PC-3 (cell line): Measurements from ENCODE around the gene MCHR1. TPM values are rescaled to one million over a fixed set of nuclear protein-coding genes. Genes with fewer than 3 reads are reported as not detected.

Experiments used
- ATAC-seq: fragments of 200-7000 bp; cut with Tn5 transposase; 2 replicates; pipeline ENCODE4 v1.9.1; 2020; ENCODE audit warnings: mild to moderate bottlenecking, moderate library complexity
- BruUV-seq: library from RNA; stranded (reverse); fragments of 400-500 nt; replicated peaks from 2 replicates; lab custom pipeline; 2021; lab: Mats Ljungman, UMichigan
- CTCF ChIA-PET: fragments of 300-600 bp; sonication (Branson Sonifier 250); formaldehyde crosslinking; loops from one replicate; lab custom pipeline; 2022; ENCODE audit warnings: antibody characterized with exemption; lab: Charles Lee
- POLR2A ChIA-PET: fragments of 300-600 bp; sonication (Branson Sonifier 250); formaldehyde crosslinking; loops from one replicate; lab custom pipeline; 2022; ENCODE audit warnings: antibody characterized with exemption; ENCODE audit not compliant: unreplicated experiment; lab: Charles Lee
- DNase-seq: peaks from one replicate; pipeline ENCODE4 v3.0.0-alpha.2; 2015
- H2AFZ ChIP-seq: fragments of 300-600 bp; sonication (generic); 2 replicates; pipeline ENCODE4 v1.6.0; 2016; ENCODE audit warnings: antibody characterized with exemption, low read length
- H3F3A ChIP-seq: fragments of 300-600 bp; sonication (generic); one replicate; pipeline ENCODE4 v1.6.0; 2017; ENCODE audit warnings: antibody characterized with exemption, low read length, control low read depth, mild to moderate bottlenecking; ENCODE audit not compliant: unreplicated experiment
- H3K27ac ChIP-seq: fragments of 300-600 bp; sonication (generic); 2 replicates; pipeline ENCODE4 v1.5.1; 2016; ENCODE audit warnings: mild to moderate bottlenecking, low read length
- H3K27me3 ChIP-seq: fragments of 300-600 bp; sonication (generic); 2 replicates; pipeline ENCODE4 v1.6.1; 2016; ENCODE audit warnings: low read length, mixed read lengths
- H3K36me3 ChIP-seq: fragments of 300-600 bp; sonication (generic); 2 replicates; pipeline ENCODE4 v1.6.1; 2016; ENCODE audit warnings: low read depth, mixed run types, low read length, mixed read lengths
- H3K4me1 ChIP-seq: fragments of 300-600 bp; sonication (generic); 2 replicates; pipeline ENCODE4 v1.5.1; 2016; ENCODE audit warnings: low read length; ENCODE audit not compliant: insufficient read depth
- H3K4me2 ChIP-seq: fragments of 300-600 bp; sonication (generic); 2 replicates; pipeline ENCODE4 v1.6.0; 2016; ENCODE audit warnings: low read length
- H3K4me3 ChIP-seq: fragments of 300-600 bp; sonication (generic); 2 replicates; pipeline ENCODE4 v1.5.1; 2016; ENCODE audit warnings: mild to moderate bottlenecking, low read length, mixed read lengths
- H3K79me2 ChIP-seq: fragments of 300-600 bp; sonication (generic); 2 replicates; pipeline ENCODE4 v1.6.1; 2017; ENCODE audit warnings: low read length, mixed read lengths
- H3K9ac ChIP-seq: fragments of 300-600 bp; sonication (generic); 2 replicates; pipeline ENCODE4 v1.6.0; 2016; ENCODE audit warnings: mild to moderate bottlenecking, low read length
- H3K9me2 ChIP-seq: fragments of 300-600 bp; sonication (generic); replicated peaks from 2 replicates; pipeline ENCODE4 v1.6.1; 2016; ENCODE audit warnings: mixed run types, low read length, mixed read lengths
- H3K9me3 ChIP-seq: fragments of 300-600 bp; sonication (generic); 2 replicates; pipeline ENCODE4 v1.6.1; 2016; ENCODE audit warnings: low read length, mixed read lengths
- H4K20me1 ChIP-seq: fragments of 300-600 bp; sonication (generic); 2 replicates; pipeline ENCODE4 v1.6.1; 2016; ENCODE audit warnings: low read length, mixed read lengths
- EZH2 ChIP-seq: fragments of 300-600 bp; sonication (generic); IDR thresholded peaks from one replicate; pipeline ENCODE4 v1.6.1; 2017; ENCODE audit warnings: antibody characterized with exemption, mild to moderate bottlenecking, low read length; ENCODE audit not compliant: unreplicated experiment
- EZH2phosphoT487 ChIP-seq: fragments of 300-600 bp; sonication (generic); IDR thresholded peaks from 2 replicates; pipeline ENCODE4 v1.6.1; 2018; ENCODE audit warnings: mild to moderate bottlenecking, antibody characterized with exemption, low read length, borderline replicate concordance
- intact Hi-C: fragments of 100-400 bp; cut with micrococcal nuclease; formaldehyde crosslinking; loops from 2 replicates; pipeline ENCODE4 v1.9.0; 2023
- total RNA-seq: library from RNA; depleted of rRNA; stranded (reverse); fragments of >200 nt; gene quantifications from 2 replicates; pipeline ENCODE4 v1.2.3, GENCODE V29; 2014
- TF ChIP-seq, protein P1 (sequence below): fragments of 300-600 bp; sonication (generic); conservative IDR thresholded peaks from 2 replicates; pipeline ENCODE4 v1.5.1; 2017; ENCODE audit warnings: antibody characterized with exemption, low read depth, mild to moderate bottlenecking, low read length

Gene MCHR1
- total RNA-seq, 1 experiment from 2014 or later: not detected

DNA sequence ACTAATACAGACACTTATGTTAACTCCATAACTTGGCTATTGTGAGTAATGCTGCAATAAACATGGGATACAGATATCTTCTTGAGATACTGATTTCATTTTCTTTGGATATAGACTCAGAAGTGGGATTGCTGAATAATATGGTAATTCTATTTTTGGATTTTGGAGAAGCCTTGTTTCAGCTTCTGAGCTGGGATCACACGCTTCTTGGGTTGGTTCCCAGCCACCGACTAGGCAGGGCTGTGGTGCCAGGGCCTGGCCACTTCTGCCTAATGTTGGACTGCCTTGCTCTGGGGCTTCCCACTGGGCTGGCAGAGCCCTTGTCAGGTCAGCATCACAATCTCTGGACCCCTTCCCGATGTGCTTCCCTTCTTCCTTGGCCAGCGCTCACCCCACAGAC lies 14.0 kb upstream of the MCHR1 start:
- ATAC-seq: no peak
- H3K27ac ChIP-seq: peak overlapping the region; percentile 29
- no TSS peak for BruUV-seq
- H3K79me2 ChIP-seq: no peaks in the 10 kb centered on the region
- H3K4me3 ChIP-seq: no peak overlapping the region
- POLR2A ChIA-PET: no interaction called here
- no peaks in the 10 kb centered on the region for H4K20me1 ChIP-seq
- intact Hi-C loops: no loop called here
- no peaks in the 10 kb centered on the region for H3K4me1 ChIP-seq
- no peak overlapping the region for H2AFZ ChIP-seq
- H3F3A ChIP-seq: no peaks in the 10 kb centered on the region
- no peaks in the 10 kb centered on the region for H3K9me3 ChIP-seq
- no peak for DNase-seq
- H3K9me2 ChIP-seq: no peaks in the 10 kb centered on the region
- TF ChIP-seq EZH2phosphoT487: no peak
- TF ChIP-seq, protein P1, sequence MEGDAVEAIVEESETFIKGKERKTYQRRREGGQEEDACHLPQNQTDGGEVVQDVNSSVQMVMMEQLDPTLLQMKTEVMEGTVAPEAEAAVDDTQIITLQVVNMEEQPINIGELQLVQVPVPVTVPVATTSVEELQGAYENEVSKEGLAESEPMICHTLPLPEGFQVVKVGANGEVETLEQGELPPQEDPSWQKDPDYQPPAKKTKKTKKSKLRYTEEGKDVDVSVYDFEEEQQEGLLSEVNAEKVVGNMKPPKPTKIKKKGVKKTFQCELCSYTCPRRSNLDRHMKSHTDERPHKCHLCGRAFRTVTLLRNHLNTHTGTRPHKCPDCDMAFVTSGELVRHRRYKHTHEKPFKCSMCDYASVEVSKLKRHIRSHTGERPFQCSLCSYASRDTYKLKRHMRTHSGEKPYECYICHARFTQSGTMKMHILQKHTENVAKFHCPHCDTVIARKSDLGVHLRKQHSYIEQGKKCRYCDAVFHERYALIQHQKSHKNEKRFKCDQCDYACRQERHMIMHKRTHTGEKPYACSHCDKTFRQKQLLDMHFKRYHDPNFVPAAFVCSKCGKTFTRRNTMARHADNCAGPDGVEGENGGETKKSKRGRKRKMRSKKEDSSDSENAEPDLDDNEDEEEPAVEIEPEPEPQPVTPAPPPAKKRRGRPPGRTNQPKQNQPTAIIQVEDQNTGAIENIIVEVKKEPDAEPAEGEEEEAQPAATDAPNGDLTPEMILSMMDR: no peak
- TF ChIP-seq EZH2: no peak
- H3K4me2 ChIP-seq: no peak overlapping the region
- no peaks in the 10 kb centered on the region for H3K27me3 ChIP-seq
- CTCF ChIA-PET: no interaction called here
- no peak overlapping the region for H3K9ac ChIP-seq
- no peaks in the 10 kb centered on the region for H3K36me3 ChIP-seq

DNA sequence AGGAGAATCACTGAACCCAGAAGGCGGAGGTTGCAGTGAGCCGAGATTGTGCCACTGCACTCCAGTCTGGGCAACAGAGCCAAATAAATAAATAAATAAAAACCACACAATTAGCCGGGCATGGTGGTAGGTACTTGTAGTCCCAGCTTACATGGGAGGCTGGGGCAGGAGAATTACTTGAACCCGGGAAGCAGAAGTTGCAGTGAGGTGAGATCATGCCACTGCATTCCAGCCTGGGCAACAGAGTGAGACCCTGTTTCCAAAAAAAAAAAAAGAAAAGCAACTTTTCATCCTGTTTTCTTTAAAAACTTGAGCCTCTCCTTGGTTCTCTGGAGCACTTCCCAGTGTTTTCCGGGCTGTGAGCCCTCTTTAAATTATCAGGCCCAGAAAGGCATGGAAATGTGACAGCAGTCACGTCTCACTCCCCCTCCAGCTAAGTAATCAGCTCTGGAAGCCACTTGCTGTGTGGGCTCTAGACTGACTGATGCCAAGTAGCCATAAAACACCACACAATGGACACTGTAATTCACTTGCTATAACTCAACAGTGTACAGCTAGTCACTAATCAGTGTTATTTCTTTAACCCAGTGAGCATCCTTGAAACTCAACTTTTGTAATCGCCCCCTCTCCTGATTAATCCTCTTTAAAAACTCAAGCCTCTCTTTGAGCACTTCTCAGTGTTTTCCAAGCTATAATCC lies 13.0 kb upstream of the MCHR1 start:
- Histone ChIP-seq H3F3A (no peaks in the 10 kb centered on the region), H3K36me3 (no peaks in the 10 kb centered on the region), H3K27me3 (no peaks in the 10 kb centered on the region), H2AFZ (no peak overlapping the region), H3K9ac (no peak overlapping the region), H3K4me1 (no peaks in the 10 kb centered on the region), H3K9me2 (no peaks in the 10 kb centered on the region), H3K4me3 (no peak overlapping the region), H3K9me3 (no peaks in the 10 kb centered on the region), H3K4me2 (no peak overlapping the region), H3K27ac (no peak overlapping the region), H3K79me2 (no peaks in the 10 kb centered on the region), H4K20me1 (no peaks in the 10 kb centered on the region)
- POLR2A ChIA-PET: interaction anchor here (0.6 kb wide), 1 partner anchor 285 kb away, joined by 4 read pairs; no protein-coding TSS in a partner anchor
- TF ChIP-seq, protein P1: no peak
- no peak for TF ChIP-seq EZH2
- no peak for TF ChIP-seq EZH2phosphoT487
- CTCF ChIA-PET: no interaction called here
- no peak for DNase-seq
- intact Hi-C loops: no loop called here
- BruUV-seq: no TSS peak
- no peak; the same call in 1 of the 2 replicates for ATAC-seq
